H1 (cell line): ENCODE results near the gene MAGIX. TPM values are rescaled to one million over a fixed set of nuclear protein-coding genes. Genes with fewer than 3 reads are reported as not detected.
A peak's percentile ranks its signal among the peaks of the same experiment; 100 is the strongest.

ENCODE experiments used
- CHD2 ChIP-seq: IDR thresholded peaks from 2 replicates; pipeline ENCODE4 v1.6.1; 2012; ENCODE audit warnings: low read length, improper control_type of control experiment
- CTCF ChIP-seq, 3 experiments: IDR thresholded peaks; 1 replicate in 2 of 3; 2 replicates in 1 of 3; pipeline versions ENCODE4 v1.5.1 to v1.6.1; 2011; ENCODE audit warnings: low read length in 3 of 3, mild to moderate bottlenecking in 3 of 3, inconsistent platforms in 2 of 3, low read depth in 1 of 3, moderate library complexity in 1 of 3; ENCODE audit not compliant: insufficient read depth in 1 of 3; ENCODE audit errors: control extremely low read depth in 1 of 3
- EZH2 ChIP-seq: fragments of 200-600 bp; sonication (generic); IDR thresholded peaks from 2 replicates; pipeline ENCODE4 v1.7.1; 2012; ENCODE audit warnings: low read depth, mild to moderate bottlenecking, moderate library complexity, low read length, inconsistent platforms; ENCODE audit not compliant: severe bottlenecking
- POLR2A ChIP-seq, 2 experiments: IDR thresholded peaks; 1 replicate in 1 of 2; 2 replicates in 1 of 2; pipeline ENCODE4 v1.6.1; 2011; ENCODE audit warnings: low read depth in 2 of 2, low read length in 2 of 2, mild to moderate bottlenecking in 2 of 2; ENCODE audit errors: control extremely low read depth in 1 of 2
- RAD21 ChIP-seq, 2 experiments: IDR thresholded peaks in 1 of 2; conservative IDR thresholded peaks in 1 of 2; 2 replicates each; pipeline ENCODE4 v1.6.1; 2011; ENCODE audit warnings: low read depth in 2 of 2, low read length in 2 of 2, improper control_type of control experiment in 1 of 2, inconsistent platforms in 1 of 2, mild to moderate bottlenecking in 1 of 2, moderate library complexity in 1 of 2
- polyA plus RNA-seq, 7 experiments: library from polyadenylated mRNA; depleted of rRNA in 3 of 7; stranded (reverse) in 5 of 7; unstranded in 2 of 7; fragments of >200 nt in 5 of 7; fragments of 200-250 nt in 2 of 7; gene quantifications; 1 replicate in 5 of 7; 2 replicates in 1 of 7; 4 replicates in 1 of 7; pipeline versions ENCODE4 v1.2.1 to v1.2.3, GENCODE V29; 2011 to 2013; ENCODE audit warnings: missing spikeins in 2 of 7, mixed read lengths in 2 of 7
- total RNA-seq: library from RNA; stranded (reverse); fragmentation: NEBNext Ultra II Directional; extraction: Animal tissue kit (Norgen Biotek cat#: 25700); gene quantifications from 2 replicates; pipeline ENCODE4 v1.2.1, GENCODE V29; 2021
- TF ChIP-seq, protein P1 (sequence below): fragments of 300-600 bp; sonication (generic); IDR thresholded peaks from 2 replicates; pipeline ENCODE4 v1.7.1; 2012; ENCODE audit warnings: low read length, moderate library complexity, mild to moderate bottlenecking, inconsistent platforms; ENCODE audit not compliant: insufficient replicate concordance

Gene MAGIX
- total and polyA plus RNA-seq, 2 of the 8 experiments (the other 6 are each of a cell fraction or from before 2014, with no cell fraction given), result 0.37 to 1.1 TPM

DNA sequence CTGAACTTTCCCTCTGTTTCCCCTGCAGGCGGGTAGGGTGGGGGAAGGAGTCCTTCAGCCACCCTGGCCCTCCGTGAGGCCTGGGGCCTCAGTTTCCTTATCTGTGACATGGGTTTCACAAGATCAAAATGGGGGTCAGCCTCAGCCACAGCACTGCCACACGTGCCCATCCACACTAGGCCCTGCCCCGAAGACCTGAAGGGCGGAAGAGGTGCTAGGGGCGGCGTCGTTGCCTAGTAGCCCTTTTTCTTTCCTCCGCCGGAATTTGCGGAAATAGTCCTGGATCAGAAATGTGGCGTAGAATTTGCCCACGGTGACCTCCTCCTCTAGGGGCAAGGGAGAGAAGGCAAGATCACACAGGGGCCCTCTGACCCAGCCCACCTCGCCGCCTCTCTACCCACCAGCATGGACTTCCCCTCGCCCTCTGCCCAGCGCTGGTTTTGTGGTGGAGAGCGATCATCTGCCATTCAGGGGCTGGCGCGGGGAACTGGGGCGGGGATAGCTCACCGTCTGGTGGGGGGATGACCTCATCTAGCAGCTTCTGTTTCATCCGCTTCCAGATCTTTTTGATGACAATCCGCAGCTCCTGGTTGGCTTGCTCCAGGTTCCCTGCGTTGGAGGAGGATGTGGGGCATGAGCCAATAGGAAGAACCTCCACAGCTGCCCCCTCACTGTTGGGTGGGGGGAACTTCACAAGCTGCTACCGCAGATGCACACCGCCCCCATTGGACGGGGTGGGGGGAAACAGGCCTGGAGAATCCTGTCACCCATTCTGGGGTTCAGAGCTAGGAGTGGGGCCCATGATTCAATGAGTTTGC, 47.1 kb downstream of the MAGIX start (continued):
- TF ChIP-seq, protein P1, sequence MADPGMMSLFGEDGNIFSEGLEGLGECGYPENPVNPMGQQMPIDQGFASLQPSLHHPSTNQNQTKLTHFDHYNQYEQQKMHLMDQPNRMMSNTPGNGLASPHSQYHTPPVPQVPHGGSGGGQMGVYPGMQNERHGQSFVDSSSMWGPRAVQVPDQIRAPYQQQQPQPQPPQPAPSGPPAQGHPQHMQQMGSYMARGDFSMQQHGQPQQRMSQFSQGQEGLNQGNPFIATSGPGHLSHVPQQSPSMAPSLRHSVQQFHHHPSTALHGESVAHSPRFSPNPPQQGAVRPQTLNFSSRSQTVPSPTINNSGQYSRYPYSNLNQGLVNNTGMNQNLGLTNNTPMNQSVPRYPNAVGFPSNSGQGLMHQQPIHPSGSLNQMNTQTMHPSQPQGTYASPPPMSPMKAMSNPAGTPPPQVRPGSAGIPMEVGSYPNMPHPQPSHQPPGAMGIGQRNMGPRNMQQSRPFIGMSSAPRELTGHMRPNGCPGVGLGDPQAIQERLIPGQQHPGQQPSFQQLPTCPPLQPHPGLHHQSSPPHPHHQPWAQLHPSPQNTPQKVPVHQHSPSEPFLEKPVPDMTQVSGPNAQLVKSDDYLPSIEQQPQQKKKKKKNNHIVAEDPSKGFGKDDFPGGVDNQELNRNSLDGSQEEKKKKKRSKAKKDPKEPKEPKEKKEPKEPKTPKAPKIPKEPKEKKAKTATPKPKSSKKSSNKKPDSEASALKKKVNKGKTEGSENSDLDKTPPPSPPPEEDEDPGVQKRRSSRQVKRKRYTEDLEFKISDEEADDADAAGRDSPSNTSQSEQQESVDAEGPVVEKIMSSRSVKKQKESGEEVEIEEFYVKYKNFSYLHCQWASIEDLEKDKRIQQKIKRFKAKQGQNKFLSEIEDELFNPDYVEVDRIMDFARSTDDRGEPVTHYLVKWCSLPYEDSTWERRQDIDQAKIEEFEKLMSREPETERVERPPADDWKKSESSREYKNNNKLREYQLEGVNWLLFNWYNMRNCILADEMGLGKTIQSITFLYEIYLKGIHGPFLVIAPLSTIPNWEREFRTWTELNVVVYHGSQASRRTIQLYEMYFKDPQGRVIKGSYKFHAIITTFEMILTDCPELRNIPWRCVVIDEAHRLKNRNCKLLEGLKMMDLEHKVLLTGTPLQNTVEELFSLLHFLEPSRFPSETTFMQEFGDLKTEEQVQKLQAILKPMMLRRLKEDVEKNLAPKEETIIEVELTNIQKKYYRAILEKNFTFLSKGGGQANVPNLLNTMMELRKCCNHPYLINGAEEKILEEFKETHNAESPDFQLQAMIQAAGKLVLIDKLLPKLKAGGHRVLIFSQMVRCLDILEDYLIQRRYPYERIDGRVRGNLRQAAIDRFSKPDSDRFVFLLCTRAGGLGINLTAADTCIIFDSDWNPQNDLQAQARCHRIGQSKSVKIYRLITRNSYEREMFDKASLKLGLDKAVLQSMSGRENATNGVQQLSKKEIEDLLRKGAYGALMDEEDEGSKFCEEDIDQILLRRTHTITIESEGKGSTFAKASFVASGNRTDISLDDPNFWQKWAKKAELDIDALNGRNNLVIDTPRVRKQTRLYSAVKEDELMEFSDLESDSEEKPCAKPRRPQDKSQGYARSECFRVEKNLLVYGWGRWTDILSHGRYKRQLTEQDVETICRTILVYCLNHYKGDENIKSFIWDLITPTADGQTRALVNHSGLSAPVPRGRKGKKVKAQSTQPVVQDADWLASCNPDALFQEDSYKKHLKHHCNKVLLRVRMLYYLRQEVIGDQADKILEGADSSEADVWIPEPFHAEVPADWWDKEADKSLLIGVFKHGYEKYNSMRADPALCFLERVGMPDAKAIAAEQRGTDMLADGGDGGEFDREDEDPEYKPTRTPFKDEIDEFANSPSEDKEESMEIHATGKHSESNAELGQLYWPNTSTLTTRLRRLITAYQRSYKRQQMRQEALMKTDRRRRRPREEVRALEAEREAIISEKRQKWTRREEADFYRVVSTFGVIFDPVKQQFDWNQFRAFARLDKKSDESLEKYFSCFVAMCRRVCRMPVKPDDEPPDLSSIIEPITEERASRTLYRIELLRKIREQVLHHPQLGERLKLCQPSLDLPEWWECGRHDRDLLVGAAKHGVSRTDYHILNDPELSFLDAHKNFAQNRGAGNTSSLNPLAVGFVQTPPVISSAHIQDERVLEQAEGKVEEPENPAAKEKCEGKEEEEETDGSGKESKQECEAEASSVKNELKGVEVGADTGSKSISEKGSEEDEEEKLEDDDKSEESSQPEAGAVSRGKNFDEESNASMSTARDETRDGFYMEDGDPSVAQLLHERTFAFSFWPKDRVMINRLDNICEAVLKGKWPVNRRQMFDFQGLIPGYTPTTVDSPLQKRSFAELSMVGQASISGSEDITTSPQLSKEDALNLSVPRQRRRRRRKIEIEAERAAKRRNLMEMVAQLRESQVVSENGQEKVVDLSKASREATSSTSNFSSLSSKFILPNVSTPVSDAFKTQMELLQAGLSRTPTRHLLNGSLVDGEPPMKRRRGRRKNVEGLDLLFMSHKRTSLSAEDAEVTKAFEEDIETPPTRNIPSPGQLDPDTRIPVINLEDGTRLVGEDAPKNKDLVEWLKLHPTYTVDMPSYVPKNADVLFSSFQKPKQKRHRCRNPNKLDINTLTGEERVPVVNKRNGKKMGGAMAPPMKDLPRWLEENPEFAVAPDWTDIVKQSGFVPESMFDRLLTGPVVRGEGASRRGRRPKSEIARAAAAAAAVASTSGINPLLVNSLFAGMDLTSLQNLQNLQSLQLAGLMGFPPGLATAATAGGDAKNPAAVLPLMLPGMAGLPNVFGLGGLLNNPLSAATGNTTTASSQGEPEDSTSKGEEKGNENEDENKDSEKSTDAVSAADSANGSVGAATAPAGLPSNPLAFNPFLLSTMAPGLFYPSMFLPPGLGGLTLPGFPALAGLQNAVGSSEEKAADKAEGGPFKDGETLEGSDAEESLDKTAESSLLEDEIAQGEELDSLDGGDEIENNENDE, result no peak
- TF ChIP-seq POLR2A (IDR thresholded peaks at IDR 0.05; ENCODE audit: control extremely low read depth in 1 of 2, low read depth in 2 of 2, low read length in 2 of 2) (no peak), EZH2 (no peak), CTCF (IDR thresholded peaks at IDR 0.05; ENCODE audit: control extremely low read depth in 1 of 3, insufficient read depth in 1 of 3, low read depth in 1 of 3, low read length in 3 of 3) (peak in 1 of 3 experiments; percentile 5; a peak in 2 of 4 replicates), RAD21 (IDR thresholded peaks at IDR 0.05 in 1 of 2, conservative IDR thresholded peaks at IDR 0.05 in 1 of 2; ENCODE audit: low read depth in 2 of 2, low read length in 2 of 2) (peak in 1 of 2 experiments; percentile 19; a peak in 2 of 4 replicates), CHD2 (no peak)
